WERI-Rb-1 (cell line): ENCODE data around the gene CACNA1H.
A peak's percentile ranks its signal among the peaks of the same experiment; 100 is the strongest.

Experiments
- DNase-seq: peaks from one replicate; pipeline ENCODE4 v3.0.0-alpha.2; 2020
- H3K27ac ChIP-seq: fragments of 250-450 bp; sonication (Bioruptor Pico); 2 replicates; pipeline ENCODE4 v1.5.1; 2020; ENCODE audit warnings: mild to moderate bottlenecking, moderate library complexity
- H3K27me3 ChIP-seq: fragments of 250-450 bp; sonication (Bioruptor Pico); 2 replicates; pipeline ENCODE4 v1.5.1; 2021; ENCODE audit warnings: mild to moderate bottlenecking, low read depth, moderate library complexity; ENCODE audit not compliant: insufficient read depth, severe bottlenecking
- H3K36me3 ChIP-seq: fragments of 250-450 bp; sonication (Bioruptor Pico); 2 replicates; pipeline ENCODE4 v1.5.1; 2020; ENCODE audit warnings: mild to moderate bottlenecking, moderate library complexity
- H3K4me3 ChIP-seq: 2 replicates; pipeline ENCODE4 v1.5.1; 2011; ENCODE audit warnings: low read depth, mild to moderate bottlenecking, control low read depth, low read length
- H3K9me3 ChIP-seq: fragments of 250-450 bp; sonication (Bioruptor Pico); 2 replicates; pipeline ENCODE4 v1.5.1; 2021; ENCODE audit warnings: mild to moderate bottlenecking, moderate library complexity; ENCODE audit not compliant: severe bottlenecking
- TF ChIP-seq, protein P1 (sequence below): IDR thresholded peaks from 2 replicates; pipeline ENCODE4 v1.5.1; 2011; ENCODE audit warnings: low read depth, mild to moderate bottlenecking, control low read depth, inconsistent platforms, low read length

Gene CACNA1H

DNA sequence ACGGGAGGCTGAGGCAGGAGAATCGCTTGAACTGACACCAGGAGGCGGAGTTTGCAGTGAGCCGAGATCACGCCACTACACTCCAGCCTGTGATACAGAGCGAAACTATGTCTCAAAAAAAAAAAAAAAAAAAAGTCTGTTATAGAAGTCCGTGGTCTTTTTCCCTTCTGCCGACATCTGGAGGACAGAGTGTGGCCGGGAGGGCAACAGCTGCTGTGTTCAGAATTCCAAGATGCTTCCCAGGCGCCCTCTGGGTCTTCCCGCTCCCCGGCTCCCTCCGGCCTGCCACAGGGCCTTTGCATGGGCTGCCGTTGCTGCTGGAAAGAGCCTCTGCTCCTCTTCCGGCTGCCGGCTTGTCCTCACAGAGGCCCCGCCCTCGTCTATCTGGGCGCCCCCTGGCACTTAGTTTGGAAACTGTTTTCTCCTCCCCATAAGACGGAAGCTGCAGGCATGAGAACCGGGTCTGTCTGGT is 2.4 kb upstream of the CACNA1H start:
- H3K36me3 ChIP-seq, result peaks cover 11% of the 10 kb centered on the region

DNA sequence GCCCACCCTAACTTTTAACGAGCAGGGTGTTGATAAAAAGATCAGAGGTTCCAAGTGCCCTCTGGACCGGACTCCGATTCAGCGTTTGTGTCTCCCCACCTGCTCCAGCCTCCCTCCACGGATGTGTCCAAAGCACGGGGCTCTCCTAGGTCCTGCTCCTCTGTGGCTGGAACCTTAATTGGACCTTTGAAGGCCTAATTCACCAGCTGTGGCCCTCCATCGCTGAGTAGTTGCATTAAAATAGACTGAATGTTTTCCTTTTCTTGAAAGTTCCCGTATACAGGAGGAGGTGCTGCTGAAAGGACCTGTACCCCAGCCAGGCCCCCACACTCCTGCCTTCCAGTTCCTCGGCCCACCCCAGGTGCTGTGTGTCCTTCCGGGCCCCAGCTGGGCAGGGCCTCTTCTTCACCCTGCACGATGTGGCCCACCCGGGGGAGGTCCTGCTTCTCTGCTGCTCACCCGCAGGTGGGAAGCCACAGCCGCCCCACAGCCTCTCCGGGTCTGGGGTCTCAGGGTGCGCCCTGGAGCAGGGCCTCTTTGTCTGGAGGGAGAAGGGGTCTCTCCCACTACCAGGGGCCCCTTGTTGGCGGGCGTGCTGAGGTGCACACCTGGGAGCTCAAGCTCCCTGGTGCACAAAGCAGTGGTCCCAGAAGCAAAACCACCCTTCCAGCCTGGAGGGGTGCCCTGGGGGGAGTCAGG is 1.3 kb upstream of the CACNA1H start:
- no peak for DNase-seq
- TF ChIP-seq, protein P1, sequence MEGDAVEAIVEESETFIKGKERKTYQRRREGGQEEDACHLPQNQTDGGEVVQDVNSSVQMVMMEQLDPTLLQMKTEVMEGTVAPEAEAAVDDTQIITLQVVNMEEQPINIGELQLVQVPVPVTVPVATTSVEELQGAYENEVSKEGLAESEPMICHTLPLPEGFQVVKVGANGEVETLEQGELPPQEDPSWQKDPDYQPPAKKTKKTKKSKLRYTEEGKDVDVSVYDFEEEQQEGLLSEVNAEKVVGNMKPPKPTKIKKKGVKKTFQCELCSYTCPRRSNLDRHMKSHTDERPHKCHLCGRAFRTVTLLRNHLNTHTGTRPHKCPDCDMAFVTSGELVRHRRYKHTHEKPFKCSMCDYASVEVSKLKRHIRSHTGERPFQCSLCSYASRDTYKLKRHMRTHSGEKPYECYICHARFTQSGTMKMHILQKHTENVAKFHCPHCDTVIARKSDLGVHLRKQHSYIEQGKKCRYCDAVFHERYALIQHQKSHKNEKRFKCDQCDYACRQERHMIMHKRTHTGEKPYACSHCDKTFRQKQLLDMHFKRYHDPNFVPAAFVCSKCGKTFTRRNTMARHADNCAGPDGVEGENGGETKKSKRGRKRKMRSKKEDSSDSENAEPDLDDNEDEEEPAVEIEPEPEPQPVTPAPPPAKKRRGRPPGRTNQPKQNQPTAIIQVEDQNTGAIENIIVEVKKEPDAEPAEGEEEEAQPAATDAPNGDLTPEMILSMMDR, result no peak
- peak overlapping the region; percentile 72 for H3K27ac ChIP-seq
- peaks cover 4% of the 10 kb centered on the region for H3K9me3 ChIP-seq
- H3K27me3 ChIP-seq, result no peaks in the 10 kb centered on the region
- peaks cover 15% of the 10 kb centered on the region for H3K36me3 ChIP-seq
- peak overlapping the region; percentile 50 for H3K4me3 ChIP-seq

More for the DNA sequence above, 2.4 kb upstream of the CACNA1H start:
- Histone ChIP-seq H3K27me3 (no peaks in the 10 kb centered on the region), H3K4me3 (no peak overlapping the region), H3K27ac (no peak overlapping the region), H3K9me3 (peaks cover 4% of the 10 kb centered on the region)
- DNase-seq, result no peak
- TF ChIP-seq, protein P1, result no peak

DNA sequence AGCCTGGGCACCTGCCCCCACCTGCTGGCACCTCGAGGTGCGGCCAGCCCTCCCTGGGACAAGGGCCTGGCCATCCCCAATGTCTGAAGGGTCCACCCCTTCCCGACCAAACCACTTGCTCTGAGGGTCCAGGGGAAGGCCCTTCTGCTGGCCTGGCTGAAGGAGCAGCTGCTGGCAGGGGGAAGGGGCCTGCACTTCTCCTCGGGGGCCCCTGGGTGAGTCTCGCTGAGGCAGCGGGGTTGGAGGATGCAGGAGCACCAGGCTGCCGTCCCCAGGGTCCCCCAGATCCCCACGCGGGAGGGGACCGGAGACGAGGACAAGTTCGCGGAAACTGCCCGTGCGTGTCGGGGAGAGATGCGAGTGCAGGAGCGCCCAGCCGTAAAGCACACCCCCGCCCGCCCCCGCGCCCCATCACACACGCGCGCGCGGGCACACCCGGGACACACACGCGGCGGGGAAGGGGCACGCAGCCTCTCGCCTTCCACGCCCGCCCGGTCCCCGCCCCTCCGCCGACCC is 725 bp upstream of the CACNA1H start:
- H3K36me3 ChIP-seq, result peaks cover 19% of the 10 kb centered on the region
- peak overlapping the region; percentile 50 for H3K4me3 ChIP-seq
- H3K27ac ChIP-seq, result peak overlapping the region; percentile 72
- peaks cover 4% of the 10 kb centered on the region for H3K9me3 ChIP-seq
- TF ChIP-seq, protein P1, result no peak
- H3K27me3 ChIP-seq, result no peaks in the 10 kb centered on the region
- peak; percentile 53 for DNase-seq

DNA sequence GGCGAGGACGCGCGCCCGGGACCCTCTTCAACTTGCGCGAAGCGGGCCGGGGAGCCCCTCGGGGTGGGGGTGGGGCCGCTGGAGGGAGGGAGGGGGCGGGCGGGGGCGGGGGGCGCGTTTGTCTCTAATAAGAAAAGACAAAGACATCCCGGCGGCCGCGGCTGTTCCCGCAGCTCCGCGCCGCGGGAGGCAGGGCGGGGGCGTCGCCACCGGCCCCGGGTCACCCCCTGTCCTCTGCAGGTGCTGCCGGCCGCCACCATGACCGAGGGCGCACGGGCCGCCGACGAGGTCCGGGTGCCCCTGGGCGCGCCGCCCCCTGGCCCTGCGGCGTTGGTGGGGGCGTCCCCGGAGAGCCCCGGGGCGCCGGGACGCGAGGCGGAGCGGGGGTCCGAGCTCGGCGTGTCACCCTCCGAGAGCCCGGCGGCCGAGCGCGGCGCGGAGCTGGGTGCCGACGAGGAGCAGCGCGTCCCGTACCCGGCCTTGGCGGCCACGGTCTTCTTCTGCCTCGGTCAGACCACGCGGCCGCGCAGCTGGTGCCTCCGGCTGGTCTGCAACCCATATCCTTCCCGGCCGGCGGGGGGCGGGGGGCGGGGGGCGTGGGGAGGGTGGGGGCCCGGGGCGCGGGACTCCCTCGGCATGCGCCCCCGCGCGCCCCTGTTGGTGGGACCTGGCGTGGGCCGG is 714 bp downstream of the CACNA1H start:
- DNase-seq, result no peak
- no peaks in the 10 kb centered on the region for H3K27me3 ChIP-seq
- H3K9me3 ChIP-seq, result no peaks in the 10 kb centered on the region
- TF ChIP-seq, protein P1, result no peak
- H3K36me3 ChIP-seq, result peaks cover 26% of the 10 kb centered on the region
- H3K27ac ChIP-seq, result peak overlapping the region; percentile 95
- peak overlapping the region; percentile 39 for H3K4me3 ChIP-seq

DNA sequence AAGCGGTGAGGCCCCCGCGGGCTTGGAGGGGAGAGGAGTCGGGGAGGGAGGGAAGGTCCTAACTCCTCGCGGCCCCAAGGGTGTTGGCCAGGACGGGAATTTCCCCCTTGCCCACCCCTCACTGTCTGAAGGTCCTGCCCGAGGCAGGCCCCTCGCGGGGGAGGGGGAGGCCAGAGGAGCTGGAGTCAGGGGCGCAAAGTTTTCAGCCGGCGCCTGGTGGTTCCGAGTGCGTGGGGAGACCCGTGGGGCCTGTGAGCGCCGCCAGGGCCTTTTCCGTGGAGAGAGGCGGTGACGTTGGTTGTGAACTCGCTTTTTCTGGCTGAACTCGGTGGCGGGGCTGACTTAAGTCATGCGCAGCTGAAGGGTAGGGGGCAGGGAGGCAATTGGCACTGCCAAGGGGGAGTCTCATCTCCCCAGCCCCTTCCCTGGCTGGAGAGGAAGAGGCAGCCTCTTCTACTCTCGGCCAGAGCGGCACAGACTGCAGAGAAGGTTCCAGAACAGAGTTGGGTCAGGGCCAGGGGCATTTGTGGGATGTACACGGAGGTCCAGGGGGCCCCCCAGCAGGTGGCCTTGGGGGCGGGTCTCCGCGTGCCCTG is 1.5 kb downstream of the CACNA1H start:
- no peaks in the 10 kb centered on the region for H3K27me3 ChIP-seq
- peaks cover 26% of the 10 kb centered on the region for H3K36me3 ChIP-seq
- peak overlapping the region; percentile 95 for H3K27ac ChIP-seq
- H3K4me3 ChIP-seq, result peak overlapping the region; percentile 39
- TF ChIP-seq, protein P1, result no peak
- no peaks in the 10 kb centered on the region for H3K9me3 ChIP-seq
- no peak for DNase-seq
